ENCODE data around the gene ATXN10.

GRCh38 chr22:45785458-45785857 lies 113.8 kb downstream of the ATXN10 start:
- TF ChIP-seq, protein P1, sequence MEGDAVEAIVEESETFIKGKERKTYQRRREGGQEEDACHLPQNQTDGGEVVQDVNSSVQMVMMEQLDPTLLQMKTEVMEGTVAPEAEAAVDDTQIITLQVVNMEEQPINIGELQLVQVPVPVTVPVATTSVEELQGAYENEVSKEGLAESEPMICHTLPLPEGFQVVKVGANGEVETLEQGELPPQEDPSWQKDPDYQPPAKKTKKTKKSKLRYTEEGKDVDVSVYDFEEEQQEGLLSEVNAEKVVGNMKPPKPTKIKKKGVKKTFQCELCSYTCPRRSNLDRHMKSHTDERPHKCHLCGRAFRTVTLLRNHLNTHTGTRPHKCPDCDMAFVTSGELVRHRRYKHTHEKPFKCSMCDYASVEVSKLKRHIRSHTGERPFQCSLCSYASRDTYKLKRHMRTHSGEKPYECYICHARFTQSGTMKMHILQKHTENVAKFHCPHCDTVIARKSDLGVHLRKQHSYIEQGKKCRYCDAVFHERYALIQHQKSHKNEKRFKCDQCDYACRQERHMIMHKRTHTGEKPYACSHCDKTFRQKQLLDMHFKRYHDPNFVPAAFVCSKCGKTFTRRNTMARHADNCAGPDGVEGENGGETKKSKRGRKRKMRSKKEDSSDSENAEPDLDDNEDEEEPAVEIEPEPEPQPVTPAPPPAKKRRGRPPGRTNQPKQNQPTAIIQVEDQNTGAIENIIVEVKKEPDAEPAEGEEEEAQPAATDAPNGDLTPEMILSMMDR (IDR thresholded peaks at IDR 0.05; ENCODE audit: borderline replicate concordance, extremely low read depth, low read length, poor library complexity, severe bottlenecking) = no peak
- no peak for TF ChIP-seq EZH2 (IDR thresholded peaks at IDR 0.05; ENCODE audit: borderline replicate concordance, low read depth, low read length, severe bottlenecking)
